Fibroblast of lung (primary cell): Measurements from ENCODE around the gene DCAF15.

ENCODE experiments used
- CTCF ChIP-seq, 2 donors: IDR thresholded peaks in 1 of 2; conservative IDR thresholded peaks in 1 of 2; 1 replicate in 1 of 2; 2 replicates in 1 of 2; pipeline ENCODE4 v1.5.1; 2011 to 2012; ENCODE audit warnings: low read length in 2 of 2, control low read depth in 1 of 2, inconsistent platforms in 1 of 2, low read depth in 1 of 2, mild to moderate bottlenecking in 1 of 2
- EZH2 ChIP-seq: IDR thresholded peaks from 2 replicates; pipeline ENCODE4 v1.5.1; 2012; ENCODE audit warnings: low read length, control low read depth, mild to moderate bottlenecking; ENCODE audit errors: missing control alignments

DNA sequence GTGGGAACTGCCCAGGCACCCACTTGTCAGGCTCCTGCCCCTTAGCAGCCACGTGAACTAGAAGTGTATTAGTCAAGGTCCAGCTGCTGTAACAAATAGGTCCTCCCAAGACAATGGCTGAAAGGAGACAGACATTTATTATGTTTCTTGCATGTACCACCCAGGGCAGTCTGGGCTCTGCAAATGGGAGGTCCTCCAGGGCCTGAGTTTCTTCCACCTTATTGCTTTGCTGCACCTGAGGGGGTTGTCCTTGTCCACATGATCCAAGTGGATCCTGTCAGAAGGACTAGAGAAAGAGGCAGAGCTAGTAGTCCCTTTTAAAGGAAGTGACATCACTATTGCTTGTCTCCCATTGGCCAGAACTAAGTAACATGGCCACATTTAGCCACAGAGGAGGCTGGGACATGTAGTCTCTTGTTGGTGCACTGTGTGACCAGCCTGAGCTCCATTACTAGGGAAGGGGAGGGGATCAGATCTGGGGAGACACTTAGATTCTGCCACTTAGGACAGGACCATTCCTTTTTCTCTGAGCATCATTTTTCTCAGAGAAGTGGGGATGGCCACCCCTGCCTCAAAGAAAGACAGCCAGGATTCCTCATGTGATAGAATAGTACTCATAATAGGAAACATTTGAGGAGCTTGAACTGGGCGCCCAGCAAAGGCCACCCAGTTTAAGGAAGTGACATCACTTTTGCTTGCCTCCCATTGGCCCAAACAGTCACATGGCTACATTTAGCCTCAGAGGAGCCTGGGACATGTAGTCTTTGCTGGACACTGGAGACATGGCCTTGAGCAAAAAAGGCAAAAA is 31.2 kb upstream of the DCAF15 start:
- TF ChIP-seq EZH2 = no peak
- TF ChIP-seq CTCF (conservative IDR thresholded peaks at IDR 0.05 in 1 of 2, IDR thresholded peaks at IDR 0.05 in 1 of 2; ENCODE audit: low read depth in 1 of 2, low read length in 2 of 2) = no peak
